Activated CD4-positive, alpha-beta T cell treated with anti-CD3 and anti-CD28 coated beads, Interleukin-2, amount 10 ng/mL, durations not matched to agents 24 days and 14 days (primary cell): ENCODE results near the gene DHRS7B. TPM values are rescaled to one million over a fixed set of nuclear protein-coding genes. Genes with fewer than 3 reads are reported as not detected.

ENCODE experiments used
- total RNA-seq: library from RNA; stranded (reverse); gene quantifications from 2 replicates; pipeline ENCODE4 v1.2.3, GENCODE V29; 2022

Gene DHRS7B
- total RNA-seq, 1 donor from 2014 or later: 22.8 TPM

Other genes starting within 250 kb of the DHRS7B start
- gene USP22, start 84.0 kb upstream of the DHRS7B start, total RNA-seq: 144 and 152 TPM in 2 replicates
- gene TMEM11, start 87.2 kb downstream of the DHRS7B start, total RNA-seq: 33.5 and 34.7 TPM in 2 replicates
- 1.1 TPM in 2 replicates for gene NATD1, start 126.4 kb downstream of the DHRS7B start, total RNA-seq
- 159 and 166 TPM in 2 replicates for gene MAP2K3, start 157.7 kb downstream of the DHRS7B start, total RNA-seq
- gene KCNJ12, start 249.4 kb downstream of the DHRS7B start, total RNA-seq: not detected in 2 replicates